Skeletal muscle satellite cell (primary cell): ENCODE data around the gene CARHSP1.

Experiments used
- H3K27me3 ChIP-seq: 2 replicates; pipeline ENCODE4 v1.7.0; 2013; ENCODE audit warnings: low read length; ENCODE audit not compliant: control insufficient read depth, insufficient read depth
- H3K36me3 ChIP-seq: 2 replicates; pipeline ENCODE4 v1.7.0; 2013; ENCODE audit warnings: mild to moderate bottlenecking, control low read depth, low read length; ENCODE audit not compliant: insufficient read depth
- H3K4me1 ChIP-seq: 2 replicates; pipeline ENCODE4 v1.7.0; 2013; ENCODE audit warnings: low read length; ENCODE audit not compliant: control insufficient read depth, insufficient read depth
- H3K4me2 ChIP-seq: 2 replicates; pipeline ENCODE4 v1.7.0; 2013; ENCODE audit warnings: mild to moderate bottlenecking, low read length
- H3K4me3 ChIP-seq: 2 replicates; pipeline ENCODE4 v1.7.0; 2013; ENCODE audit warnings: low read length
- H3K9ac ChIP-seq: 2 replicates; pipeline ENCODE4 v1.7.0; 2013; ENCODE audit warnings: mild to moderate bottlenecking, low read depth, low read length, moderate library complexity
- H3K9me3 ChIP-seq: replicated peaks from 2 replicates; pipeline ENCODE4 v1.7.0; 2013; ENCODE audit warnings: mild to moderate bottlenecking, control low read depth, low read length

Gene CARHSP1

GRCh38 chr16:8831871-8832716 lies 36.7 kb downstream of the CARHSP1 start:
- H3K36me3 ChIP-seq, result peaks cover 43% of the 10 kb centered on the region
- H3K4me2 ChIP-seq, result no peak overlapping the region
- peaks cover 7% of the 10 kb centered on the region for H3K4me1 ChIP-seq
- H3K9ac ChIP-seq, result no peak overlapping the region
- H3K27me3 ChIP-seq, result no peaks in the 10 kb centered on the region
- H3K9me3 ChIP-seq, result no peaks in the 10 kb centered on the region
- no peak overlapping the region for H3K4me3 ChIP-seq

GRCh38 chr16:8831450-8831849 lies 37.4 kb downstream of the CARHSP1 start:
- H3K9me3 ChIP-seq, result no peaks in the 10 kb centered on the region
- H3K9ac ChIP-seq, result no peak overlapping the region
- no peak overlapping the region for H3K4me3 ChIP-seq
- H3K4me2 ChIP-seq, result no peak overlapping the region
- peaks cover 7% of the 10 kb centered on the region for H3K4me1 ChIP-seq
- no peaks in the 10 kb centered on the region for H3K27me3 ChIP-seq
- H3K36me3 ChIP-seq, result peaks cover 43% of the 10 kb centered on the region

GRCh38 chr16:8828541-8829165 lies 40.2 kb downstream of the CARHSP1 start:
- H3K36me3 ChIP-seq, result peaks cover 57% of the 10 kb centered on the region
- H3K27me3 ChIP-seq, result no peaks in the 10 kb centered on the region
- H3K4me3 ChIP-seq, result no peak overlapping the region
- no peak overlapping the region for H3K9ac ChIP-seq
- H3K4me1 ChIP-seq, result peaks cover 7% of the 10 kb centered on the region
- no peak overlapping the region for H3K4me2 ChIP-seq
- no peaks in the 10 kb centered on the region for H3K9me3 ChIP-seq

GRCh38 chr16:8826278-8826879 lies 42.4 kb downstream of the CARHSP1 start:
- H3K4me1 ChIP-seq, result peaks cover 7% of the 10 kb centered on the region
- no peak overlapping the region for H3K4me2 ChIP-seq
- no peaks in the 10 kb centered on the region for H3K9me3 ChIP-seq
- peaks cover 62% of the 10 kb centered on the region for H3K36me3 ChIP-seq
- H3K27me3 ChIP-seq, result no peaks in the 10 kb centered on the region
- no peak overlapping the region for H3K4me3 ChIP-seq
- H3K9ac ChIP-seq, result no peak overlapping the region

- H3K9me3 ChIP-seq, result no peaks in the 10 kb centered on the region
- H3K4me1 ChIP-seq, result no peaks in the 10 kb centered on the region
- H3K36me3 ChIP-seq, result peaks cover 69% of the 10 kb centered on the region
- H3K4me3 ChIP-seq, result no peak overlapping the region
- H3K27me3 ChIP-seq, result no peaks in the 10 kb centered on the region
- H3K4me2 ChIP-seq, result no peak overlapping the region
- H3K9ac ChIP-seq, result no peak overlapping the region
Measured at GRCh38 chr16:8822403-8822802, 46.4 kb downstream of the CARHSP1 start.

GRCh38 chr16:8819411-8820034 lies 49.3 kb downstream of the CARHSP1 start:
- H3K9me3 ChIP-seq, result no peaks in the 10 kb centered on the region
- H3K4me3 ChIP-seq, result no peak overlapping the region
- H3K4me1 ChIP-seq, result no peaks in the 10 kb centered on the region
- H3K27me3 ChIP-seq, result no peaks in the 10 kb centered on the region
- H3K4me2 ChIP-seq, result no peak overlapping the region
- H3K9ac ChIP-seq, result no peak overlapping the region
- peaks cover 86% of the 10 kb centered on the region for H3K36me3 ChIP-seq

GRCh38 chr16:8818504-8819270 lies 50.1 kb downstream of the CARHSP1 start:
- Histone ChIP-seq H3K27me3 (no peaks in the 10 kb centered on the region), H3K9me3 (no peaks in the 10 kb centered on the region), H3K36me3 (peaks cover 88% of the 10 kb centered on the region), H3K4me3 (no peak overlapping the region), H3K4me1 (no peaks in the 10 kb centered on the region), H3K9ac (no peak overlapping the region), H3K4me2 (no peak overlapping the region)

- no peak overlapping the region for H3K9ac ChIP-seq
- no peak overlapping the region for H3K4me3 ChIP-seq
- H3K9me3 ChIP-seq, result no peaks in the 10 kb centered on the region
- no peaks in the 10 kb centered on the region for H3K4me1 ChIP-seq
- H3K4me2 ChIP-seq, result no peak overlapping the region
- H3K27me3 ChIP-seq, result no peaks in the 10 kb centered on the region
- H3K36me3 ChIP-seq, result peaks cover 90% of the 10 kb centered on the region
Measured at GRCh38 chr16:8816967-8817655, 51.7 kb downstream of the CARHSP1 start.

GRCh38 chr16:8814095-8814806 lies 54.6 kb downstream of the CARHSP1 start:
- Histone ChIP-seq H3K9me3 (no peaks in the 10 kb centered on the region), H3K4me3 (no peak overlapping the region), H3K27me3 (no peaks in the 10 kb centered on the region), H3K36me3 (peaks cover 93% of the 10 kb centered on the region), H3K4me2 (no peak overlapping the region), H3K9ac (no peak overlapping the region), H3K4me1 (no peaks in the 10 kb centered on the region)

- Histone ChIP-seq H3K4me1 (no peaks in the 10 kb centered on the region), H3K36me3 (peaks cover 94% of the 10 kb centered on the region), H3K4me3 (no peak overlapping the region), H3K4me2 (no peak overlapping the region), H3K9me3 (no peaks in the 10 kb centered on the region), H3K9ac (no peak overlapping the region), H3K27me3 (no peaks in the 10 kb centered on the region)
Measured at GRCh38 chr16:8812162-8812843, 56.5 kb downstream of the CARHSP1 start.
